GM13976 (cell line): Measurements from ENCODE around the gene LHX3.

Source experiments
- DNase-seq: peaks from one replicate; pipeline ENCODE4 v3.0.0; 2012; ENCODE audit warnings: low spot score
- CTCF ChIP-seq: IDR thresholded peaks from 2 replicates; pipeline ENCODE4 v1.5.1; 2012; ENCODE audit warnings: borderline replicate concordance, mild to moderate bottlenecking; ENCODE audit not compliant: insufficient read depth; ENCODE audit errors: extremely low read depth, missing control alignments, control extremely low read depth
- in situ Hi-C: fragments of 300-500 bp; cut with MboI; formaldehyde crosslinking; loops from one replicate; pipeline ENCODE4 v1.12.0; 2022; ENCODE audit warnings: low sequenced_read_pairs, mixed read lengths, inconsistent platforms; ENCODE audit not compliant: unreplicated experiment

LHX3 gene

GRCh38 chr9:136244969-136245218 lies 40.0 kb upstream of the LHX3 start:
- in situ Hi-C loops = no loop called here

GRCh38 chr9:136244122-136244968 lies 39.4 kb upstream of the LHX3 start:
- no peak for TF ChIP-seq CTCF
- peak; percentile 77 for DNase-seq
- in situ Hi-C loops = no loop called here

More at GRCh38 chr9:136244969-136245218, 40.0 kb upstream of the LHX3 start:
- no peak for DNase-seq
- no peak for TF ChIP-seq CTCF

GRCh38 chr9:136243631-136244030 lies 38.7 kb upstream of the LHX3 start:
- in situ Hi-C loops = no loop called here
- no peak for DNase-seq
- TF ChIP-seq CTCF = no peak

- in situ Hi-C loops = no loop called here
- peak; percentile 46 for DNase-seq
Observed at GRCh38 chr9:136242918-136243525, 38.1 kb upstream of the LHX3 start.

GRCh38 chr9:136242248-136242647 lies 37.3 kb upstream of the LHX3 start:
- no peak for TF ChIP-seq CTCF
- in situ Hi-C loops = no loop called here
- DNase-seq = no peak

More at GRCh38 chr9:136242918-136243525, 38.1 kb upstream of the LHX3 start:
- TF ChIP-seq CTCF = no peak

GRCh38 chr9:136241542-136241941 lies 36.6 kb upstream of the LHX3 start:
- in situ Hi-C loops = no loop called here
- DNase-seq = no peak
- no peak for TF ChIP-seq CTCF
